ENCODE measurements around the gene PSMG2.

Gene PSMG2

DNA sequence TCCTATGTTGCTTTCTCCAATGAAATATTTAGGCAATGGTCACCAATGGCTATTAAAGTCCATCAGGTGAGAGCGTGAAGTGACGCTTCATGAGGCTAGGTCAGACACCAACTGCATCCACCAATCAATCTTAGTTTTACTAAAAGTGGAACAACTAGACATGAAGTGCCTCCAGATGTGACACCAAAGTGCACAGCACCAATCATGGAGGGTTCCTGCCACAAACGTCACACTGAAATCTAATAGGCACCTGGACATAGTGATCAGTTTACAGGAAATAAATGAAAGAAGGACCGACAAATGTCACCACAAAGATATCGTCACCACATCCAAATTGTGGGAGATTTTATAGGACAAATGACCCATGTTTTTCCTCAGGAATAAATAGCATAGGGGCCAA, 70.5 kb downstream of the PSMG2 start:
- no peak overlapping the region for H3K4me2 ChIP-seq (ENCODE audit: low read length)
- H3K4me3 ChIP-seq (ENCODE audit: low read length): no peak overlapping the region
- no peaks in the 10 kb centered on the region for H3K4me1 ChIP-seq (ENCODE audit: control insufficient read depth, low read length)
- no peaks in the 10 kb centered on the region for H3K9me2 ChIP-seq (replicated peaks; ENCODE audit: control insufficient read depth, low read length)
- H3K27ac ChIP-seq (ENCODE audit: low read depth, low read length): no peak overlapping the region
- H3K79me2 ChIP-seq (ENCODE audit: control insufficient read depth, low read length): no peaks in the 10 kb centered on the region
- no peaks in the 10 kb centered on the region for H3K36me3 ChIP-seq (ENCODE audit: control insufficient read depth, low read length)
- no peaks in the 10 kb centered on the region for H3F3A ChIP-seq (ENCODE audit: control insufficient read depth, insufficient read depth)
- peaks cover 9% of the 10 kb centered on the region; the same call in 1 of the 2 replicates for H3K27me3 ChIP-seq (ENCODE audit: control insufficient read depth, low read length)
- H4K20me1 ChIP-seq (ENCODE audit: control insufficient read depth, insufficient read depth, low read depth, low read length): no peaks in the 10 kb centered on the region
- TF ChIP-seq, protein P1, sequence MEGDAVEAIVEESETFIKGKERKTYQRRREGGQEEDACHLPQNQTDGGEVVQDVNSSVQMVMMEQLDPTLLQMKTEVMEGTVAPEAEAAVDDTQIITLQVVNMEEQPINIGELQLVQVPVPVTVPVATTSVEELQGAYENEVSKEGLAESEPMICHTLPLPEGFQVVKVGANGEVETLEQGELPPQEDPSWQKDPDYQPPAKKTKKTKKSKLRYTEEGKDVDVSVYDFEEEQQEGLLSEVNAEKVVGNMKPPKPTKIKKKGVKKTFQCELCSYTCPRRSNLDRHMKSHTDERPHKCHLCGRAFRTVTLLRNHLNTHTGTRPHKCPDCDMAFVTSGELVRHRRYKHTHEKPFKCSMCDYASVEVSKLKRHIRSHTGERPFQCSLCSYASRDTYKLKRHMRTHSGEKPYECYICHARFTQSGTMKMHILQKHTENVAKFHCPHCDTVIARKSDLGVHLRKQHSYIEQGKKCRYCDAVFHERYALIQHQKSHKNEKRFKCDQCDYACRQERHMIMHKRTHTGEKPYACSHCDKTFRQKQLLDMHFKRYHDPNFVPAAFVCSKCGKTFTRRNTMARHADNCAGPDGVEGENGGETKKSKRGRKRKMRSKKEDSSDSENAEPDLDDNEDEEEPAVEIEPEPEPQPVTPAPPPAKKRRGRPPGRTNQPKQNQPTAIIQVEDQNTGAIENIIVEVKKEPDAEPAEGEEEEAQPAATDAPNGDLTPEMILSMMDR (IDR thresholded peaks at IDR 0.05; ENCODE audit: low read depth, low read length, poor library complexity, severe bottlenecking): no peak
- no peak for TF ChIP-seq EZH2phosphoT487 (IDR thresholded peaks at IDR 0.05; ENCODE audit: borderline replicate concordance, low read length)
- H3K9me3 ChIP-seq (ENCODE audit: control insufficient read depth, insufficient read depth, low read length): no peaks in the 10 kb centered on the region

DNA sequence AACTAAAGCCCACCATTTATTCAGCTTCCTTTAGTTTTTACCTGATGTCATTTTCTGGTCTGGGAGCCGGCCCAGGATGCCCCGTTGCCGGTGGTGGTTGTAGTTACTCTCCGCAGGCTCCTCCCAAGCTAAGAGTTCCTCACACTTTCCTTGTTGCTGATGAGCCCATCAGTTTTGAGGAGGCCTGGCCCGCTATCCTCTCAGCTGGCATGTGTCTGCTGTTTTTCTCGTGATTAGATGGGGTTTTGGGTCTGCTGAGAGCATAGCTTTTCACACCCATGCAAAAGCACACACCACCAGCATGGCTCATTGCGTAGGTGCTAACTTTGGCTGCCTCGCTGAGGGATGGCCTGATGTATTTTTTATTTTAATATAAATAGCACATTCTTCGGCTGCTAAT, 72.1 kb downstream of the PSMG2 start:
- H3K27me3 ChIP-seq (ENCODE audit: control insufficient read depth, low read length): no peaks in the 10 kb centered on the region
- no peaks in the 10 kb centered on the region for H3K9me2 ChIP-seq (replicated peaks; ENCODE audit: control insufficient read depth, low read length)
- H4K20me1 ChIP-seq (ENCODE audit: control insufficient read depth, insufficient read depth, low read depth, low read length): no peaks in the 10 kb centered on the region
- H3K4me1 ChIP-seq (ENCODE audit: control insufficient read depth, low read length): no peaks in the 10 kb centered on the region
- no peak overlapping the region for H3K4me3 ChIP-seq (ENCODE audit: low read length)
- H3K36me3 ChIP-seq (ENCODE audit: control insufficient read depth, low read length): no peaks in the 10 kb centered on the region
- TF ChIP-seq, protein P1 (IDR thresholded peaks at IDR 0.05; ENCODE audit: low read depth, low read length, poor library complexity, severe bottlenecking): no peak
- no peak for TF ChIP-seq EZH2phosphoT487 (IDR thresholded peaks at IDR 0.05; ENCODE audit: borderline replicate concordance, low read length)
- H3K9me3 ChIP-seq (ENCODE audit: control insufficient read depth, insufficient read depth, low read length): no peaks in the 10 kb centered on the region
- no peaks in the 10 kb centered on the region for H3F3A ChIP-seq (ENCODE audit: control insufficient read depth, insufficient read depth)
- H3K79me2 ChIP-seq (ENCODE audit: control insufficient read depth, low read length): no peaks in the 10 kb centered on the region
- H3K4me2 ChIP-seq (ENCODE audit: low read length): no peak overlapping the region
- no peak overlapping the region for H3K27ac ChIP-seq (ENCODE audit: low read depth, low read length)

All from DOHH2 (cell line).